Activated CD8-positive, alpha-beta memory T cell treated with anti-CD3 and anti-CD28 coated beads, Interleukin-2, amount 50 U/mL, for 24 hours (primary cell): ENCODE results near the gene CEMIP.

Experiments
- DNase-seq: peaks from one replicate; pipeline ENCODE4 v3.0.0-alpha.2; 2020; ENCODE audit errors: extremely low read depth

The CEMIP gene

GRCh38 chr15:80890341-80891005 is 111.3 kb downstream of the CEMIP start:
- no peak for DNase-seq

- no peak for DNase-seq
These were observed 111.8 kb downstream of the CEMIP start for GRCh38 chr15:80891006-80891405.

- no peak for DNase-seq
These were observed 113.2 kb downstream of the CEMIP start for GRCh38 chr15:80892414-80892813.

GRCh38 chr15:80893777-80894176 is 114.6 kb downstream of the CEMIP start:
- DNase-seq = no peak

GRCh38 chr15:80895091-80895490 is 115.9 kb downstream of the CEMIP start:
- DNase-seq = no peak

- DNase-seq = no peak
These were observed 116.8 kb downstream of the CEMIP start for GRCh38 chr15:80895965-80896364.

GRCh38 chr15:80898040-80898439 is 118.9 kb downstream of the CEMIP start:
- no peak for DNase-seq

- DNase-seq = no peak
These were observed 123.2 kb downstream of the CEMIP start for GRCh38 chr15:80902298-80902801.

- no peak for DNase-seq
These were observed 125.8 kb downstream of the CEMIP start for GRCh38 chr15:80904998-80905397.

GRCh38 chr15:80906159-80906766 is 127.1 kb downstream of the CEMIP start:
- no peak for DNase-seq

GRCh38 chr15:80911821-80912220 is 132.7 kb downstream of the CEMIP start:
- DNase-seq = no peak

- DNase-seq = no peak
These were observed 133.5 kb downstream of the CEMIP start for GRCh38 chr15:80912673-80913072.

- no peak for DNase-seq
These were observed 134.4 kb downstream of the CEMIP start for GRCh38 chr15:80913541-80913940.

GRCh38 chr15:80915472-80915871 is 136.3 kb downstream of the CEMIP start:
- no peak for DNase-seq

- DNase-seq = no peak
These were observed 136.9 kb downstream of the CEMIP start for GRCh38 chr15:80916056-80916455.

- DNase-seq = no peak
These were observed 139.1 kb downstream of the CEMIP start for GRCh38 chr15:80918196-80918783.

GRCh38 chr15:80920271-80920699 is 141.1 kb downstream of the CEMIP start:
- DNase-seq = no peak

- no peak for DNase-seq
These were observed 142.7 kb downstream of the CEMIP start for GRCh38 chr15:80921736-80922410.

- DNase-seq = no peak
These were observed 144.5 kb downstream of the CEMIP start for GRCh38 chr15:80923668-80924067.

GRCh38 chr15:80924278-80924677 is 145.1 kb downstream of the CEMIP start:
- no peak for DNase-seq

GRCh38 chr15:80925597-80926059 is 146.5 kb downstream of the CEMIP start:
- DNase-seq = no peak

- no peak for DNase-seq
These were observed 147.0 kb downstream of the CEMIP start for GRCh38 chr15:80926126-80926525.
